Keratinocyte (primary cell): ENCODE measurements around the gene DEPP1. TPM values are rescaled to one million over a fixed set of nuclear protein-coding genes. Genes with fewer than 3 reads are reported as not detected.

ENCODE experiments used
- DNase-seq: peaks from one replicate; pipeline ENCODE4 v3.0.0-alpha.2; 2011; ENCODE audit warnings: low read depth, missing footprints, low spot score
- FAIRE-seq: peaks from 2 replicates; lab custom pipeline; 2011; peaks lifted over from hg19 to GRCh38; lab: Jason Lieb, UNC
- H2AFZ ChIP-seq: 2 replicates; pipeline ENCODE4 v1.6.0; 2012; ENCODE audit warnings: low read length, control low read depth, inconsistent platforms; ENCODE audit not compliant: control insufficient read depth
- H3K27ac ChIP-seq: 2 replicates; pipeline ENCODE4 v1.5.1; 2011; ENCODE audit warnings: low read length; ENCODE audit not compliant: control insufficient read depth, insufficient read depth
- H3K27me3 ChIP-seq: 3 replicates; pipeline ENCODE4 v1.6.0; 2011; ENCODE audit warnings: low read length; ENCODE audit not compliant: control insufficient read depth, insufficient read depth; ENCODE audit errors: extremely low read depth
- H3K36me3 ChIP-seq, 2 experiments: 2 replicates in 1 of 2; 3 replicates in 1 of 2; pipeline ENCODE4 v1.5.1; 2011; ENCODE audit warnings: low read length in 2 of 2, mild to moderate bottlenecking in 1 of 2; ENCODE audit not compliant: control insufficient read depth in 2 of 2, insufficient read depth in 2 of 2; ENCODE audit errors: extremely low read depth in 1 of 2
- H3K4me1 ChIP-seq: 3 replicates; pipeline ENCODE4 v1.5.1; 2011; ENCODE audit warnings: low read length; ENCODE audit not compliant: control insufficient read depth, insufficient read depth; ENCODE audit errors: extremely low read depth
- H3K4me2 ChIP-seq: 3 replicates; pipeline ENCODE4 v1.6.0; 2011; ENCODE audit warnings: low read depth, low read length; ENCODE audit not compliant: control insufficient read depth, insufficient read depth; ENCODE audit errors: extremely low read depth
- H3K4me3 ChIP-seq, 3 experiments: fragments of 200-600 bp in 1 of 3; sonication (generic) in 1 of 3; 2 replicates in 2 of 3; 3 replicates in 1 of 3; pipeline ENCODE4 v1.5.1; 2011 to 2016; ENCODE audit warnings: low read length in 3 of 3, mild to moderate bottlenecking in 3 of 3, control low read depth in 2 of 3, inconsistent platforms in 1 of 3, low read depth in 1 of 3, mixed read lengths in 1 of 3, mixed run types in 1 of 3, moderate library complexity in 1 of 3; ENCODE audit not compliant: control insufficient read depth in 2 of 3, insufficient read depth in 2 of 3; ENCODE audit errors: extremely low read depth in 1 of 3
- H3K79me2 ChIP-seq: 2 replicates; pipeline ENCODE4 v1.6.0; 2012; ENCODE audit warnings: low read length; ENCODE audit not compliant: control insufficient read depth, insufficient read depth
- H3K9ac ChIP-seq: 3 replicates; pipeline ENCODE4 v1.6.0; 2011; ENCODE audit warnings: low read length; ENCODE audit not compliant: control insufficient read depth, insufficient read depth; ENCODE audit errors: extremely low read depth
- H3K9me1 ChIP-seq: 3 replicates; pipeline ENCODE4 v1.6.0; 2011; ENCODE audit warnings: low read length; ENCODE audit not compliant: control insufficient read depth, insufficient read depth; ENCODE audit errors: extremely low read depth
- H3K9me3 ChIP-seq: 2 replicates; pipeline ENCODE4 v1.5.1; 2012; ENCODE audit warnings: low read depth, low read length; ENCODE audit not compliant: control insufficient read depth
- H4K20me1 ChIP-seq: 3 replicates; pipeline ENCODE4 v1.6.0; 2011; ENCODE audit warnings: low read length; ENCODE audit not compliant: control insufficient read depth, insufficient read depth; ENCODE audit errors: extremely low read depth
- EZH2 ChIP-seq: IDR thresholded peaks from one replicate; pipeline ENCODE4 v1.6.1; 2012; ENCODE audit warnings: inconsistent platforms, mild to moderate bottlenecking, low read length, moderate library complexity
- dilution Hi-C: fragments of 300-500 bp; cut with MboI; formaldehyde crosslinking; loops from one replicate; pipeline ENCODE4 v1.7.0; 2020; ENCODE audit warnings: low sequenced_read_pairs; ENCODE audit not compliant: extremely low pct_ligation_motif_present
- polyA plus RNA-seq, 5 experiments: library from polyadenylated mRNA; depleted of rRNA in 3 of 5; stranded (reverse) in 3 of 5; stranded (forward) in 1 of 5; unstranded in 1 of 5; fragments of >200 nt; gene quantifications; 1 replicate in 1 of 5; 2 replicates in 3 of 5; 3 replicates in 1 of 5; pipeline versions ENCODE4 v1.2.1 to v1.2.3, GENCODE V29; 2011 to 2012; ENCODE audit warnings: missing spikeins in 2 of 5, low read depth in 1 of 5, low replicate concordance in 1 of 5
- TF ChIP-seq, protein P1 (sequence below), 3 experiments: IDR thresholded peaks in 1 of 3; conservative IDR thresholded peaks in 1 of 3; optimal IDR thresholded peaks in 1 of 3; 2 replicates in 2 of 3; 3 replicates in 1 of 3; pipeline versions ENCODE3 to v1.5.1; 2011; ENCODE audit warnings: low read length in 3 of 3, mild to moderate bottlenecking in 3 of 3, moderate library complexity in 2 of 3, control low read depth in 1 of 3, inconsistent platforms in 1 of 3; ENCODE audit not compliant: insufficient read depth in 2 of 3; ENCODE audit errors: extremely low read depth in 1 of 3

Gene DEPP1
- polyA plus RNA-seq, 1 donor (not counting 4 experiments of a cell fraction or from before 2014, with no cell fraction given): 1.2 TPM

DNA sequence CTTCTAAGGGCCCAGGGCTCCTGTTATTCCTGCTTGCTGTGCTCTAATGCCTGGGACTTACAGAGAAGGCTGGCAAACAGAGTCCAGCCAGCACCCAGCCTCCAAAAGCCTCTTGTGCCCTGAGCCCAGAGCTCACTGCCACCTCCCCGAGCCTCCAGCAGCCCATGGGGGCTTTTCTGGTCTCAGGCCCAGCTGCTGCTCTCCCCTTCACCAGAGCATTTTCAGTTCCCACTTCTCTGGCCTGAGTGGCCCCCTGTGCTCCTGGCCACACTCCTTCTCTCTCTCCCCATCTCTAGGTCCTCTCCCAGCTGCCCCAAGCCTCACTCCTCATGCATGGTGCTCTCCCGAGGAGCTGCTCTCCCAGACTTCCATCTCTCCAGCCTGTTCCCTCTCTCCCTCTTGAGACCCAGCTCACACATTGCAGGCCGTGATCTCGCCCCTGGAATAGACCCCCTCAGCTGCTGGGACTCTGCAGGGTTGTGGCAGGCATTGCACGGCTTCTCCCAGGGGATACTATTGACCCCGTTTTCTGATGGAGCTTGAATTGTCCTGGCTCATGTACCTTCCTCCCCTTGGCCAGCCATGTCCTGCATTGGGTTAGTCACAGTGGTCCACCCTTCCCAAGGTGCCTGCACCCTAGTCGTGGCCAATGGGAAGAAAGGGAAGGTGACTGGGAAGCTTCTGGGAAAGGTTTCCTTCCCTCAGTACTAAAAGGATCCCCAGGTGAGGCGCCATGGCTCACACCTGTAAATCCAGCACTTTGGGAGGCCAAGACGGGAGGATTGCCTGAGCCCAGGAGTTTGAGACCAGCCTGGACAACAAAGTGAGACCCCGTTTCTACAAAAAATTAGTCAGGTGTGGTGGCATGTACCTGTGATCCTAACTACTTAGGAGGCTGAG is 28.0 kb downstream of the DEPP1 start:
- no peak for FAIRE-seq

DNA sequence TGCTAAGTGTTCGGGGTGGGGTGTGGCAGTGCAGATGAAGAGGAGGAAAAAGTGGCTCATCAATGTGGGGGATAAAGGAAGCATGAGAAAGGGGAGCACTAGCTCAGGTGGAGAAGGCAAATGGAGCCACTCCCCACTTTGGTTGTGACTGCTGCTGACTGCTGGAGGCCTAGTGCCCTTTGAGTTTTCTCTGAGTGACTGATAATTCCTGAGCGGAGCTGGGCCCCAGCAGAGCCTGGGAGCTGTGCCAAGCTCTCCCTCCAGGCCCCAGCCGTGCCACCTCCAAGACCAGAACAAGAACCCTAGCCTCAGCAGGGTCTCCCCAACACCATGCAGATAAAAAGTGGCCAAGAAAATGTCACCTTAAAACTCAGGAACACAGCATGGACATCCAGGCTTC is 28.7 kb downstream of the DEPP1 start:
- no peaks in the 10 kb centered on the region for H3K9me1 ChIP-seq
- H3K79me2 ChIP-seq: no peaks in the 10 kb centered on the region
- no peak overlapping the region for H3K9ac ChIP-seq
- dilution Hi-C loops: no loop called here
- TF ChIP-seq, protein P1, sequence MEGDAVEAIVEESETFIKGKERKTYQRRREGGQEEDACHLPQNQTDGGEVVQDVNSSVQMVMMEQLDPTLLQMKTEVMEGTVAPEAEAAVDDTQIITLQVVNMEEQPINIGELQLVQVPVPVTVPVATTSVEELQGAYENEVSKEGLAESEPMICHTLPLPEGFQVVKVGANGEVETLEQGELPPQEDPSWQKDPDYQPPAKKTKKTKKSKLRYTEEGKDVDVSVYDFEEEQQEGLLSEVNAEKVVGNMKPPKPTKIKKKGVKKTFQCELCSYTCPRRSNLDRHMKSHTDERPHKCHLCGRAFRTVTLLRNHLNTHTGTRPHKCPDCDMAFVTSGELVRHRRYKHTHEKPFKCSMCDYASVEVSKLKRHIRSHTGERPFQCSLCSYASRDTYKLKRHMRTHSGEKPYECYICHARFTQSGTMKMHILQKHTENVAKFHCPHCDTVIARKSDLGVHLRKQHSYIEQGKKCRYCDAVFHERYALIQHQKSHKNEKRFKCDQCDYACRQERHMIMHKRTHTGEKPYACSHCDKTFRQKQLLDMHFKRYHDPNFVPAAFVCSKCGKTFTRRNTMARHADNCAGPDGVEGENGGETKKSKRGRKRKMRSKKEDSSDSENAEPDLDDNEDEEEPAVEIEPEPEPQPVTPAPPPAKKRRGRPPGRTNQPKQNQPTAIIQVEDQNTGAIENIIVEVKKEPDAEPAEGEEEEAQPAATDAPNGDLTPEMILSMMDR (optimal IDR thresholded peaks at IDR 0.05 in 1 of 3, IDR thresholded peaks at IDR 0.05 in 1 of 3, conservative IDR thresholded peaks at IDR 0.05 in 1 of 3; ENCODE audit: extremely low read depth in 1 of 3, insufficient read depth in 2 of 3, low read length in 3 of 3): no peak
- TF ChIP-seq EZH2: no peak
- H3K4me3 ChIP-seq: no peak overlapping the region
- H3K36me3 ChIP-seq: no peaks in the 10 kb centered on the region
- no peaks in the 10 kb centered on the region for H3K9me3 ChIP-seq
- H3K4me1 ChIP-seq: no peaks in the 10 kb centered on the region
- FAIRE-seq (no peak), DNase-seq (no peak)
- no peak overlapping the region for H3K4me2 ChIP-seq
- no peaks in the 10 kb centered on the region for H4K20me1 ChIP-seq
- H3K27me3 ChIP-seq: no peaks in the 10 kb centered on the region
- no peak overlapping the region for H3K27ac ChIP-seq
- no peak overlapping the region for H2AFZ ChIP-seq

More for the DNA sequence above, 28.0 kb downstream of the DEPP1 start:
- Histone ChIP-seq H4K20me1 (no peaks in the 10 kb centered on the region), H3K9me3 (no peaks in the 10 kb centered on the region), H3K27me3 (no peaks in the 10 kb centered on the region), H3K9me1 (no peaks in the 10 kb centered on the region), H3K79me2 (no peaks in the 10 kb centered on the region), H3K36me3 (no peaks in the 10 kb centered on the region), H3K4me1 (no peaks in the 10 kb centered on the region), H2AFZ (no peak overlapping the region), H3K4me2 (no peak overlapping the region), H3K9ac (no peak overlapping the region), H3K27ac (no peak overlapping the region), H3K4me3 (no peak overlapping the region)
- no peak for DNase-seq
- TF ChIP-seq, protein P1 (optimal IDR thresholded peaks at IDR 0.05 in 1 of 3, IDR thresholded peaks at IDR 0.05 in 1 of 3, conservative IDR thresholded peaks at IDR 0.05 in 1 of 3; ENCODE audit: extremely low read depth in 1 of 3, insufficient read depth in 2 of 3, low read length in 3 of 3): no peak
- no peak for TF ChIP-seq EZH2
- dilution Hi-C loops: no loop called here
